ENCODE results near the gene ZNF512. TPM values are rescaled to one million over a fixed set of nuclear protein-coding genes. Genes with fewer than 3 reads are reported as not detected.

ZNF512 gene
- total RNA-seq, 2 donors from 2014 or later = 16.8 to 62.5 TPM

DNA sequence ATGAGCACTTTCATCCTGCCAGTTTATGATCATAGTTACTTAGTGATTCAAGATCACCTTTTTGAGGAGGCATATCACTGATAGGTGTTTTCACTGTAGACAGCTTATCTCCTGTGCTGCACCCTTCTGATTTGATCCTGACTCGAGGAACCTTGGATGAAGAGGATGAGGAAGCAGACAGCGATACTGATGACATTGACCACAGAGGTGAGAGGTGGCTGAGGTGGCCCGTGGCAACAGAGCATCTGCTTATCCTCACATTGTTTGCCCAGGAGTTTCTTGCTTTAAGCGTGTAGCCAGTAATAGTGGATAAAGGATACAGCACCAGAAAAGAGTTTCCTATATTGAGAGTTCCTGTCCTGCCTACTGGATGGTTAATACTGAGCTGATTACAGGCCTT, 64.9 kb downstream of the ZNF512 start:
- Histone ChIP-seq H3K4me3 (no peak overlapping the region), H3K36me3 (peaks cover 39% of the 10 kb centered on the region), H3K27me3 (replicated peaks; ENCODE audit: insufficient read depth) (no peaks in the 10 kb centered on the region), H3K9me3 (no peaks in the 10 kb centered on the region), H3K4me1 (ENCODE audit: control insufficient read depth in 1 of 2, low read depth in 2 of 2) (no peaks in the 10 kb centered on the region), H3K27ac (no peak overlapping the region)
- ATAC-seq (ENCODE audit: insufficient number of reproducible peaks, low FRiP score, low read depth) = no peak
- TF ChIP-seq, protein P1, sequence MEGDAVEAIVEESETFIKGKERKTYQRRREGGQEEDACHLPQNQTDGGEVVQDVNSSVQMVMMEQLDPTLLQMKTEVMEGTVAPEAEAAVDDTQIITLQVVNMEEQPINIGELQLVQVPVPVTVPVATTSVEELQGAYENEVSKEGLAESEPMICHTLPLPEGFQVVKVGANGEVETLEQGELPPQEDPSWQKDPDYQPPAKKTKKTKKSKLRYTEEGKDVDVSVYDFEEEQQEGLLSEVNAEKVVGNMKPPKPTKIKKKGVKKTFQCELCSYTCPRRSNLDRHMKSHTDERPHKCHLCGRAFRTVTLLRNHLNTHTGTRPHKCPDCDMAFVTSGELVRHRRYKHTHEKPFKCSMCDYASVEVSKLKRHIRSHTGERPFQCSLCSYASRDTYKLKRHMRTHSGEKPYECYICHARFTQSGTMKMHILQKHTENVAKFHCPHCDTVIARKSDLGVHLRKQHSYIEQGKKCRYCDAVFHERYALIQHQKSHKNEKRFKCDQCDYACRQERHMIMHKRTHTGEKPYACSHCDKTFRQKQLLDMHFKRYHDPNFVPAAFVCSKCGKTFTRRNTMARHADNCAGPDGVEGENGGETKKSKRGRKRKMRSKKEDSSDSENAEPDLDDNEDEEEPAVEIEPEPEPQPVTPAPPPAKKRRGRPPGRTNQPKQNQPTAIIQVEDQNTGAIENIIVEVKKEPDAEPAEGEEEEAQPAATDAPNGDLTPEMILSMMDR (IDR thresholded peaks at IDR 0.05) = no peak
- DNase-seq (ENCODE audit: low spot score) = no peak

DNA sequence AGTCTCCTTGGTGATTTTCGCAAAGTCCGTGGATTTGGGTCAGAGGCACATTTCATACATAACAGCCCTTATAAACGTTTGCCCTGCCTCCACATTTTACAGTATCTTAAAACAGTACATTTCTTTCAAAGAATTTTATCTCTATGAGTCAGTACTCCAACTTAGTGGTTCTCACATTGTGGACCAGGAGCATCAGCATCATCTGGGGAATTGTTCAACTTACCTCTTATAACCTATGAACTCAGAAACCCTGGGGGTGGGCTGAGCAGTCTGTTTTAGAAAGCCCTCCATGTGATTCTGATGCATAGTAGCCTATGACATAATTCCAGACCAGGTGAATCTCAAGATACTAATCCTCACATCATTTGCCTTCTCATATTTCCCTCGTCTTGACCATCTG, 68.2 kb downstream of the ZNF512 start:
- Histone ChIP-seq H3K27ac (no peak overlapping the region), H3K4me1 (ENCODE audit: control insufficient read depth in 1 of 2, low read depth in 2 of 2) (no peaks in the 10 kb centered on the region), H3K9me3 (no peaks in the 10 kb centered on the region), H3K36me3 (peaks cover 62% of the 10 kb centered on the region), H3K4me3 (no peak overlapping the region), H3K27me3 (replicated peaks; ENCODE audit: insufficient read depth) (no peaks in the 10 kb centered on the region)
- ATAC-seq (ENCODE audit: insufficient number of reproducible peaks, low FRiP score, low read depth) (no peak), DNase-seq (ENCODE audit: low spot score) (no peak)
- TF ChIP-seq, protein P1 (IDR thresholded peaks at IDR 0.05) = no peak

DNA sequence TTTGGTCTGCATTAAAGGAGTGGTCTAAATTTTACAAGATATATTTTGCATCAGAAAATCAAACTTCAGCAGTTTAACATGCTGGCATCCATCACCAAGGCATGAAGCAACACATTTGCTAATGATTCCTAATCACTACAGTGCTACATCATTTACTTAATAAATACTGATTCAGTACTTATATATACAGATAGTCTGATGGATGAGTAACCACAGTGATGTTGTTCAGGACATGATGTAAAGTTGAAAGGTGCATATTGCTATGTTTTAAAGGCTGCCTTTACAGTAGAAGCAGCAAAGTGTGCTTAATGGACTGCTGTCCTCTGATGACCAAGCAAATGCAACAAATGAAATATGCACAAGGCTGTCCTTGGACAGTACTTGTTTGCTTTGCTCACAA, 69.5 kb downstream of the ZNF512 start:
- H3K27ac ChIP-seq = no peak overlapping the region
- no peaks in the 10 kb centered on the region for H3K27me3 ChIP-seq (replicated peaks; ENCODE audit: insufficient read depth)
- peaks cover 58% of the 10 kb centered on the region for H3K36me3 ChIP-seq
- TF ChIP-seq, protein P1 (IDR thresholded peaks at IDR 0.05) = no peak
- DNase-seq (ENCODE audit: low spot score) = no peak
- H3K4me3 ChIP-seq = no peak overlapping the region
- no peak for ATAC-seq (ENCODE audit: insufficient number of reproducible peaks, low FRiP score, low read depth)
- H3K4me1 ChIP-seq (ENCODE audit: control insufficient read depth in 1 of 2, low read depth in 2 of 2) = no peaks in the 10 kb centered on the region
- H3K9me3 ChIP-seq = no peaks in the 10 kb centered on the region

DNA sequence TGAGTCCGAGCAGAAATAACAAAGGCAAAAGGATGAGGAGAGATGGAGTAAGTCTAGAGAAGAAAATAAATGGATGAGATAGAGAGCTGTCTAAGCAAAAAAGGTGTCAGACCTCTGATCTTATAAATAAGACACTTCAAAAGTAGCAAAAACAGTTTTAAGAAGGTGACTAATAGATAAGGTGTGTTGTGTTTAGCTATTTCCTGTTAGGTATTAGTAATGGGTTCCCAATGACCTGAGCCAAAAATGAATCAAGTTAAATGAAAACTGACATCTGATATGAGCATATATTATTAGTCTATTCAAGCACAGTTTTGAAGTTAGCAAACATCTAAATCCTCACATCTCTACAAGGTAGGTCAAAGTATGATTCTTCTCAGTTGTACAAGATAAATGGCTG, 69.9 kb downstream of the ZNF512 start:
- TF ChIP-seq, protein P1 (IDR thresholded peaks at IDR 0.05) = no peak
- no peaks in the 10 kb centered on the region for H3K4me1 ChIP-seq (ENCODE audit: control insufficient read depth in 1 of 2, low read depth in 2 of 2)
- peaks cover 53% of the 10 kb centered on the region for H3K36me3 ChIP-seq
- no peak overlapping the region for H3K27ac ChIP-seq
- H3K4me3 ChIP-seq = no peak overlapping the region
- DNase-seq (ENCODE audit: low spot score) (no peak), ATAC-seq (ENCODE audit: insufficient number of reproducible peaks, low FRiP score, low read depth) (no peak)
- H3K27me3 ChIP-seq (replicated peaks; ENCODE audit: insufficient read depth) = no peaks in the 10 kb centered on the region
- H3K9me3 ChIP-seq = no peaks in the 10 kb centered on the region

DNA sequence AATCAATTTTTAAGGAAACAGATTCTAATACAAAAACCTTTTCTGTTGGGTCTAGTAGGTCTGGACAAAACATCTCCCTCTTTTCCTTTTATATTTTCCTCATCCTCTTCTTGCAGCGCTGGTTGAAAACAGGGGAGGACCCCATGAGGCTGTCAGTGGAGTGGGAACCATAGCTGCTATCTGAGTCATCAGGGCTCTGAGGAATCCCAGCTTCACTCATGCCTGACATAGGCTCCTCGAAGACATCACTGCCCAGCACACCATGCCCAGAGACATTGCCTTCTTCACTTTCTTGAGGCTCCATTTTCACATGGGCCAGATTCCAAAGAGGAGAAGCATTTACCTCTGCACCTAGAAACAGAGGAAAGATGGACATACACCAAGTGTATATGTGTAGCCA, 70.6 kb downstream of the ZNF512 start:
- no peak overlapping the region for H3K27ac ChIP-seq
- DNase-seq (ENCODE audit: low spot score) (no peak), ATAC-seq (ENCODE audit: insufficient number of reproducible peaks, low FRiP score, low read depth) (no peak)
- no peaks in the 10 kb centered on the region for H3K9me3 ChIP-seq
- no peak overlapping the region for H3K4me3 ChIP-seq
- peaks cover 52% of the 10 kb centered on the region for H3K36me3 ChIP-seq
- no peaks in the 10 kb centered on the region for H3K4me1 ChIP-seq (ENCODE audit: control insufficient read depth in 1 of 2, low read depth in 2 of 2)
- no peaks in the 10 kb centered on the region for H3K27me3 ChIP-seq (replicated peaks; ENCODE audit: insufficient read depth)
- TF ChIP-seq, protein P1 (IDR thresholded peaks at IDR 0.05) = no peak
